GM19395 (cell line): ENCODE results near the gene SCLT1.

Source experiments
- ATAC-seq: cut with Tn5 transposase; IDR thresholded peaks from one replicate; pipeline ENCODE4 v1.9.1; 2021; ENCODE audit warnings: mild to moderate bottlenecking, moderate library complexity; ENCODE audit not compliant: unreplicated experiment

The SCLT1 gene

DNA sequence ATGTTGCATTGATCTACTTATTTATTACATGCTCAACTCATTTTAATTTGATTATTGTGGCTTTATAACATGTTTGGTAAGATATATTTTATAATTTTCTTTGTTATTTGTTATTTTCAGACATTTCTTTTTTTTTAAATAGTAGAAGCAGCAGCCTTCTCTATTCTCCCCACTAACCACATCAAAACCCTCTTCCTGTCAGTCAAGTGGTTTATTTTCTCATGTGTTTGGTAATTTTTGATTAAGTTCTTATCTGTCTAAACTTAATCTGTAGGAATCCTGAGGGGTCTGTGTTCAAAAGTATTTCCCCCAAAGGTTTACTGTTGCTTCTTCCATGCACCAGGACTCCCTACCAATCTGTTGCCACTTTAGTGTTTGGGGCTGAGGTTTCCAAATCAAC lies 131.9 kb downstream of the SCLT1 start:
- ATAC-seq: no peak

DNA sequence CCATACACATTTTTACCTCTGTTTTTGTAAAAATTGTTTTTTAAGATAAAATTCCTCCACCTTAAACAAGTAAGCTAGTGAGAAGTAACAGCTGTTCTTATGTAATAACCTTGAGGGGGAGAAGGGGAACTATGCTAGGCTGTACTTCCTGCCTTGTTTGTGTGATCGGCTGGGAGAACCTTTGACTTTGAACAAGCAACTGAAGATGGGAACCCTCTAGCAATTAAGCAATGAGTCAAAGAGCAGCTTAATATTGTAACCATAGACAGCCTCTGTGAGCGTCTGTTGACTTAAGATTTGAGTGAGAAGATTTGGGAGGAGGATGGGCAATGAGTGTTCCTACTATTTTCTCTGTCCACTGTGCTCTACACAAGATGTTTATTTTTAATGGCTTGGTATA lies 135.1 kb downstream of the SCLT1 start:
- ATAC-seq: no peak

GRCh38 chr4:128957459-128957858 lies 135.9 kb downstream of the SCLT1 start:
- no peak for ATAC-seq

GRCh38 chr4:128955751-128956150 lies 137.6 kb downstream of the SCLT1 start:
- no peak for ATAC-seq

GRCh38 chr4:128954941-128955340 lies 138.4 kb downstream of the SCLT1 start:
- ATAC-seq: no peak

DNA sequence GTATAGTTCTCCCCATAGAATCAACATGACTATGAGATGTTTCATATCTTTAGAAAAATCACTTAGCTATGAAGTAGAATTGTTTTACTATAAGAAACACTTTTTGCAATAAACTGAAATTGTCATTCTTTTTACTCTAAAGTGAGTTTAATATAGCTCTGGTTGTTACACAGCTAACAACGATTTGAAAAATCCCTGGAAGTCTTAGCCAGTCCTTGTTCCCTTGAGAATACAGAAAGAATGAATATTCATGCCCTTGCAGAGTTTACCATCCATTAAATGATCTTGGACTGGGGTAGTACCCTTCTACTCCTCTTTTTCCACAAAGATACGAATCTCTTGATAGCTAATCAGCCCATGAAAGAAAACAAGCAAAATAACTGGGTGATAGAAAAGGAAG lies 142.0 kb downstream of the SCLT1 start:
- no peak for ATAC-seq

GRCh38 chr4:128950796-128951195 lies 142.5 kb downstream of the SCLT1 start:
- ATAC-seq: no peak

DNA sequence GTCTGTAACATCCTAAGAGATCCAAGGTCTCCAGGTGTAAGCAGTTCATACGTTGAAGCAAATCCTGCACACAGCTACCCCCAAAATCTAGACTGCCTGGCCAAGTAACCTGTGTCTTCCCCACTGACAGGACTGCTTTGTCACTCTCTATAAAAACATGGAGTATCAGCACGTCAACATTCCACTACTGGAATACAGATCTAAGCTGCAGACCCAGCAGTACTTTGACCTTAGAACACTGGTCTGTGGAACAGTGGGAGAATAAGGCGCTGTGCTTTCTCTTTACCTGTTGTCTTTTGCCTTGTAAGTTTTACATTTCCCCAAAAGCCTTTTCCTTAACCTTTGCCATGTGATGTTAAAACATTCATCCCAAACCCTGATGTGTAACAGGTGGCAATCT lies 146.4 kb downstream of the SCLT1 start:
- ATAC-seq: no peak

- no peak for ATAC-seq
These were observed 150.7 kb downstream of the SCLT1 start for GRCh38 chr4:128942607-128943006.

DNA sequence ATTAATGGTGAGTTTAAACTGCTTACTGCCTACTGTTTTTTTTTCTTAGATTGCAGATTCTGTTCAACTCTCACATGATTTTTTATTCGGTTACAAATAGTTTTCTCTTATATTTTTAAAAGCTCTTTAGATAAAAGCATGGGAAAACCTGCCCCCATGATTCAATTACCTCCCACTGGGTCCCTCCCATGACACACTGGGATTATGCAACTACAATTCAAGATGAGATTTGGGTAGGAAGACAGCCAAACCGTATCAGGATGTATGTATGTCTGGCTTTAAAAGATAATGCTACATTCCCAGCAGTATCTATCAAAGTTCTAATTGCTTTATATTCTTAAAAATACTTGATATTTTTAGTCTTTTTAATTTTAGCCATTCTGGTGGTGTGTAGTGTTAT lies 152.4 kb downstream of the SCLT1 start:
- no peak for ATAC-seq

DNA sequence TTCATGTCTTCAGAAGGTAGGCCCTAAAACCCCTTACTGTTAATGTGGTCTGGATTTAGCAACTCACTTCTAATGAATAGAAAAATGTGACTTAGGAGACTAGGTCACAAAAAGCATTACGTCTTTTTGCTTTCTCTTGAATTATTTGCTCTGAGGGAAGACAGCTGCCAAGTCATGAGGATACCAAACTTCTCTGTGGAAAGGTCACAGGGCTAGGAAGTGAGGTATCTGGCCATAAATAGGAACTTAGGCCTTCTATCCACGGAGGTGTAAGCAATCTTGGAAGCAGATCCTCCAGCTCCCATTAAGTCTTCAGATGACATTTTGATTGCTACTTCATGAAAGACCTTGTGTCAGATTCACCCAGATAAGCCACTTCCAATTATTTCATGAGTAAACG lies 163.3 kb downstream of the SCLT1 start:
- no peak for ATAC-seq

DNA sequence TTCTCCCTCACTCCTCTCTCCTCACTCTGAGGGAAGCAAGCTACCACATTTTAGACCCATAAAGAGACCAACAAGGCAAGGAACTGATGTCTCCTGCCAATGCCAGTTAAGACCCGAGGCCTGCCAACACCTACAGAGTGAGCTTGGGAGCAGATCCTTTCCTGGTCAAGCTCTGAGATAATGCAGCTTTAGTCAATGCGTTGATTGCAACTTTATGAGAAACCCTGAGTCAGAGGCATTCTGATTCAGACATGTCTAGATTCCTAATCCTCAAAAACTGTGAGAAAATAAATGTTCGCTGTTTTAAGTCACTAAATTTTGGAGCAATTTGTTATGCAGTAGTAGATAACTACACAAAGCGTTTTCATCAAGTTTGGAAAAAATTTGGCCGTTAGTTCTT lies 168.4 kb downstream of the SCLT1 start:
- no peak for ATAC-seq

DNA sequence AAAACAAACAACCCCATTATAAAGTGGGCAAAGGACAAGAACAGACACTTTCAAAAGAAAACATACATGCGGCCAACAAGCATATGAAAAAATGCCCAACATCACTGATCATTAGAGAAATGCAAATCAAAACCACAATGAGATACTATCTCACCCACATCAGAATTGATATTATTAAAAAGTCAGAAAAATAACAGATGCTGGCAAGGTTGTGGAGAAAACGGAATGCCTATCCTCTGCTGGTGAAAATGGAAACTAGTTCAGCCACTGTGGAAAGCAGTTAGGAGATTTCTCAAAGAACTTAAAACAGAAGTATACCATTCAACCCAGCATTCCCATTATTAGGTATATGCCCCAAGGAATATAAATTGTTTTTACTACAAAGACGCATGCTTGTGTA lies 171.4 kb downstream of the SCLT1 start:
- ATAC-seq: no peak

DNA sequence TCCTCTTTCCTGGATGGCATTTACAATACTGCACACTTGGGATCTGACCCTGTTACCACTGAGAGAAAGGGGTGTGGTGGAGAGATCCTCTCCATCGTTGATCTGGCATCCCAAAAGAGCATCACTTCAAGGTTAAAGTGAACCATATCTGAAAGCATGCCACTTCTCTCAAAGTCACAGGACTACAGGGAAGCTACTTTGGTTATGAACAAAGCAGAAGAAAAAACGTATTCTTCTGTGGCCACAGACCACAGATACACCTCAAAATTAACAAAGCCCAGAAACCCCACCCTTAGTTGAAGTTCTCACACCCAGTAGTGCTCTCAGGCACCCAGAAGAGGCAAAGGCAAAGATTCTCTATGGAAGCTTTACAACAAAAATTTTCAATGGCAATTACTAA lies 175.6 kb downstream of the SCLT1 start:
- ATAC-seq: peak; percentile 77

GRCh38 chr4:128916832-128917231 lies 176.5 kb downstream of the SCLT1 start:
- peak; percentile 81 for ATAC-seq

- ATAC-seq: no peak
These were observed 177.8 kb downstream of the SCLT1 start for GRCh38 chr4:128915544-128915943.

GRCh38 chr4:128913228-128913627 lies 180.1 kb downstream of the SCLT1 start:
- ATAC-seq: peak; percentile 25

DNA sequence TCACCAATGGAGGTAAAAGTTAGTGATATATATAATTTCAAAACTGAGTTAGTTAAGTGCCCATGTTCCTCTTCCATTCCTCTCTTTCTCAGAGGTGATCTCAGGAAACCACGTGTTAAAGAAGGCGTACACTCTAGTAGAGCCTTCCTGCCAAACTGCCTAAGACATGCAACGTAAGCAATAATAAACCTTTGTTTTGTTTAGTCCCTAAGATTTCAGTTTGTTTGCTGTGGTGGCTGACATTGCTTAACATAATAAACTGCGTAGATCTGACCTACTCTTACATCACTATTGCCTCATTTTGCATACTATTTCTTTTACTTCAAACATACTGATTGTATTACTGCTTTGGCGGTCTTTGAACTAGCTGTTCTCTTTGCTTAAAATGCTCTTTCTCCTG lies 184.6 kb downstream of the SCLT1 start:
- no peak for ATAC-seq

DNA sequence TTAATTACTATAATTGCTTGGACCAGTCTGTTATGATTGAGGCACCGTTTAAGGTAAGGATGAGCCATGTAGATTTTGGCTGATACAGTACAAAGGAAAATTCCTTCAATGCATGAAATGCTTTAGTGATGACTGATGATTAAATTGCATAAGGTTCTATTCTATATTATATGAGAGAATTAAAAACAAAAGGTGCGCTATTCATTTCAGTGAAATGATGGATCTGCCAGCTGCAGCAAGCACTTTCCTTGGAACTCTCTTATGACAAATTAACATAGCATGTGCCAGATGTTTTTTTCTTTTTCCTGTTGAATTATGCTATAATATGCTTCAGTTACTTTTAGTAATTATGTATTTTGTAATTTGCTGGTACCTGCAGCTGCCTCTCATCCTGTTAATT lies 185.4 kb downstream of the SCLT1 start:
- no peak for ATAC-seq

- ATAC-seq: no peak
These were observed 186.8 kb downstream of the SCLT1 start for GRCh38 chr4:128906581-128906980.

DNA sequence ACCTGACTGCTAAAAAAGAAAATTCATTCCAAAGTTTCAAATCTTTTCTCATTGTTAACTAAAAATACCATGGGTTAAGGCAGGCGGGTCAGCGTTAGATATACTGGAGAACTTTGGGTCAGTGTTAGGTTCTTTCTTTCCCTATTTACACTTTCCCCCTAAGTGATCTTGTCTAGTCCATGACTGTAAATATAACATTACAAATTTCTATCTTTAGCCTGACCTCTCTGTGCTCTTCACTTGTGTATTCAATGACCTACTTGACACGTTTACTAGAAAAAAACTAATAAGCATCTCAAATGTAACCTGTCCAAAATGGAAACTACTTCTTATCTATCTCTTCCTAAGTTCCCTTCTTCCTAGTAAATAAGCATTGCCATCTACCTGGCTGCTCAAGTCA lies 188.5 kb downstream of the SCLT1 start:
- ATAC-seq: no peak

- ATAC-seq: no peak
These were observed 212.7 kb downstream of the SCLT1 start for GRCh38 chr4:128880662-128881061.

DNA sequence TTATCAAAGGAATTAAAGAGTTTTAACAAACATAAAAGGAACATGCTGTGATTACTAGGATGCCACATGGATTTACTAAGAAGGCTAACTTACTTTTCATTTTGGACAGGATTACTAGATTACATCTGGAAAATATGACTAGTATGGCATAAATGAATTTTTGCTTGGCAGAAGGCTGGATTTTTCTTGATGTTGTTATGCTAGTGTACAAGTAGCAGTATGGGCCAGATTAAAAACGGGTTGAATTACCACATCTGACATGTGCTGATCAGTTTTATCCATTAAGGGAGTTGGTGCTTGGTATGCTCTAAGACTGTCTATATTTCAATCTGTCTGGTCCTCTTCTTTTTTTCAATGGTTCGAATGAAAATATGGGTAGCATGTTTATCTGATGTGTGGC lies 213.4 kb downstream of the SCLT1 start:
- no peak for ATAC-seq

DNA sequence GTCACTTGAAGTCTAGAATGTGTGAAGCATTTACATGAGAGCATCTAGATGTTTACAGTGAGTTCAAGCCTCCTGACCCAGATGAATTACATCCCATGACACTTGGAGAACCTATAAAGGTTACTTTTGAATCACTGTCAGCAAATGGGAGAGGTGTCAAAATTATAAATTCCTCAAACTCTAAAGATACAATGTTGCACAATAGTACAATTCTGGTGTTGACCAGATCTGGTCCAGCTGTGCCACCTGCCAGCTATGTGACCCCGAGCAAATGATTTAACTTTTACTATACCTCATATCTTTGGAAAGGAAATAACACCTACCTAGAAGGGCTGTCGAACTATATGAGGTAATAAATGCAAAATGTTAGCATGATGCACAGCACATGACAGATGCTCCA lies 214.1 kb downstream of the SCLT1 start:
- ATAC-seq: no peak
